ENCODE data around the gene ANKRD37.

Gene ANKRD37

GRCh38 chr4:185364886-185365285 is 31.8 kb upstream of the ANKRD37 start:
- DNase-seq (ENCODE audit: insufficient read length, low spot score) (no peak), FAIRE-seq (no peak)
- TF ChIP-seq CTCF (IDR thresholded peaks at IDR 0.05; ENCODE audit: insufficient read depth, missing control alignments): no peak

GRCh38 chr4:185369731-185370130 is 26.9 kb upstream of the ANKRD37 start:
- TF ChIP-seq CTCF (IDR thresholded peaks at IDR 0.05; ENCODE audit: insufficient read depth, missing control alignments): no peak
- FAIRE-seq (no peak), DNase-seq (ENCODE audit: insufficient read length, low spot score) (no peak)

- DNase-seq (ENCODE audit: insufficient read length, low spot score): no peak
- TF ChIP-seq CTCF (IDR thresholded peaks at IDR 0.05; ENCODE audit: insufficient read depth, missing control alignments): no peak
- no peak for FAIRE-seq
Observed at GRCh38 chr4:185370268-185370949, 26.2 kb upstream of the ANKRD37 start.

GRCh38 chr4:185371702-185372101 is 24.9 kb upstream of the ANKRD37 start:
- TF ChIP-seq CTCF (IDR thresholded peaks at IDR 0.05; ENCODE audit: insufficient read depth, missing control alignments): no peak
- DNase-seq (ENCODE audit: insufficient read length, low spot score) (no peak), FAIRE-seq (no peak)

- no peak for TF ChIP-seq CTCF (IDR thresholded peaks at IDR 0.05; ENCODE audit: insufficient read depth, missing control alignments)
- DNase-seq (ENCODE audit: insufficient read length, low spot score) (no peak), FAIRE-seq (no peak)
Observed at GRCh38 chr4:185374027-185374426, 22.6 kb upstream of the ANKRD37 start.

GRCh38 chr4:185374573-185374972 is 22.1 kb upstream of the ANKRD37 start:
- FAIRE-seq: no peak
- DNase-seq (ENCODE audit: insufficient read length, low spot score): no peak
- TF ChIP-seq CTCF (IDR thresholded peaks at IDR 0.05; ENCODE audit: insufficient read depth, missing control alignments): no peak

GRCh38 chr4:185378264-185378663 is 18.4 kb upstream of the ANKRD37 start:
- no peak for TF ChIP-seq CTCF (IDR thresholded peaks at IDR 0.05; ENCODE audit: insufficient read depth, missing control alignments)
- DNase-seq (ENCODE audit: insufficient read length, low spot score) (no peak), FAIRE-seq (no peak)

All from D721Med (cell line).